GM21528 (cell line): ENCODE results near the gene FBXO2.
A peak's percentile ranks its signal among the peaks of the same experiment; 100 is the strongest.

Experiments used
- ATAC-seq: cut with Tn5 transposase; IDR thresholded peaks from one replicate; pipeline ENCODE4 v1.9.1; 2021; ENCODE audit warnings: mild to moderate bottlenecking, moderate library complexity; ENCODE audit not compliant: unreplicated experiment, low FRiP score

The FBXO2 gene

GRCh38 chr1:11682799-11683198 lies 28.6 kb upstream of the FBXO2 start:
- no peak for ATAC-seq

GRCh38 chr1:11682287-11682771 lies 28.1 kb upstream of the FBXO2 start:
- ATAC-seq, result no peak

- ATAC-seq, result peak; percentile 78
Measured at GRCh38 chr1:11681071-11681771, 27.0 kb upstream of the FBXO2 start, which contains the start of gene MAD2L2. Gene MAD2L2 (minus strand): TSS chr1:11681148. CDS start chr1:11680601, 547 bp downstream.

GRCh38 chr1:11680270-11681070 lies 26.2 kb upstream of the FBXO2 start:
- ATAC-seq, result peak; percentile 17

- no peak for ATAC-seq
Measured at GRCh38 chr1:11678442-11678841, 24.2 kb upstream of the FBXO2 start.

GRCh38 chr1:11676386-11677103 lies 22.3 kb upstream of the FBXO2 start:
- no peak for ATAC-seq

GRCh38 chr1:11675325-11675724 lies 21.1 kb upstream of the FBXO2 start:
- ATAC-seq, result no peak

- ATAC-seq, result no peak
Measured at GRCh38 chr1:11674488-11674887, 20.3 kb upstream of the FBXO2 start.

- no peak for ATAC-seq
Measured at GRCh38 chr1:11673089-11673769, 19.0 kb upstream of the FBXO2 start.

GRCh38 chr1:11671544-11672286 lies 17.5 kb upstream of the FBXO2 start:
- no peak for ATAC-seq

- ATAC-seq, result no peak
Measured at GRCh38 chr1:11671205-11671543, 16.9 kb upstream of the FBXO2 start.

- no peak for ATAC-seq
Measured at GRCh38 chr1:11670747-11671146, 16.5 kb upstream of the FBXO2 start.

GRCh38 chr1:11668516-11668915 lies 14.3 kb upstream of the FBXO2 start:
- no peak for ATAC-seq

GRCh38 chr1:11664336-11665065 lies 10.3 kb upstream of the FBXO2 start:
- ATAC-seq, result peak; percentile 46

- ATAC-seq, result no peak
Measured at GRCh38 chr1:11661103-11661502, 6.9 kb upstream of the FBXO2 start.

- ATAC-seq, result no peak
Measured at GRCh38 chr1:11659748-11660147, 5.5 kb upstream of the FBXO2 start.

GRCh38 chr1:11658542-11658941 lies 4.3 kb upstream of the FBXO2 start:
- ATAC-seq, result no peak

- no peak for ATAC-seq
Measured at GRCh38 chr1:11657654-11658053, 3.4 kb upstream of the FBXO2 start.
